Activated CD4-positive, CD25-positive, alpha-beta regulatory T cell treated with anti-CD3 and anti-CD28 coated beads, Interleukin-2, amount 50 U/mL, for 72 hours (primary cell): ENCODE results near the gene INPP5J.
"Not testable (repeated sequence)": the region's sequence is repeated elsewhere in the genome, so short reads cannot be mapped to it uniquely, and the experiment has no call there.

Experiments
- DNase-seq: peaks from one replicate; pipeline ENCODE4 v3.0.0; 2021

Gene INPP5J

GRCh38 chr22:31122532-31123291, at the start of gene INPP5J:
INPP5J (plus strand) TSS chr22:31122966; CDS start chr22:31123015, 49 bp downstream.
- DNase-seq: no peak

- DNase-seq: not testable (repeated sequence)
These were observed 49.6 kb upstream of the INPP5J start for GRCh38 chr22:31073125-31073524.

GRCh38 chr22:31073545-31074145, 49.1 kb upstream of the INPP5J start:
- DNase-seq: not testable (repeated sequence)

- DNase-seq: no peak
These were observed 46.8 kb upstream of the INPP5J start for GRCh38 chr22:31075961-31076360.

DNA sequence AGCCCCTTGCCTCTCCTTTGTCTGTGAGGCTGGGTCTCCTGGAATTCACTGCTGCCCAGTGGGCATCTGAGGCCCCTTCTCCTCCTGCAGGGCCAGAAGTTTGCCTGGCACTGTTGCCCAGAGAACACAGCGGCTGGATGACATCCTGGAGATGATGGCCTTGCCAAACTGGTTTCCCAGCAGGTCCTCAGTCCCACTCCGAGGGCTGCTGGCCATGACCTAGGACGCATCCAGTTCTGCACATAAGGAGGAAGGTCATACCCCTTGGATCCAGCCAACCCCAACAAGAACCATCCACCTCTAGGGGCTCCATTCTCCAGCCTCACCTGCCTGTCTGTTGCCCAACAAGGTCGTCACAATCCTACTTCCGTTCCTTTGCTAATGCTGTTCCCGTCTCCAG, 45.1 kb upstream of the INPP5J start:
- no peak for DNase-seq

DNA sequence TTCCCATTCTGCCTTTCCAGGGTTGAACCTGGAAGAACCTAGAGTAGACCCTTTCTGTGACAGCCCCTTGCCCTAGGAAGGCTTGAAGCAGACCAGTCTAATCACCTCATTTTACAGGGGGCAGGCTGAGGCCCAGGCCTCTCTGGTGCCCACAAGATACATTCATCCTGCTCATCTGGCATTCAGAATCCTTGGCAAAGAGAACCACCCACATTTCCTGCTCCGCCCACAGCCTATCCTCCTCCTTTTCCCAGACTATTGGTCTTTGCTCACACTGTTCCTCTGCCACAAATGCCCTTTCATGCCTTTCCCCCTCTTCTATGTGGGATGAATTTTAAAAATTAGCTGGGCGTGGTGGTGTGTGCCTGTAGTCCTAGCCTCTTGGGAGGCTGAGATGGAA, 44.4 kb upstream of the INPP5J start:
- DNase-seq: not testable (repeated sequence)

GRCh38 chr22:31079095-31079642, 43.6 kb upstream of the INPP5J start:
- no peak for DNase-seq

- no peak for DNase-seq
These were observed 42.5 kb upstream of the INPP5J start for GRCh38 chr22:31080164-31080847.

- peak; percentile 89 for DNase-seq
These were observed 41.7 kb upstream of the INPP5J start, which contains the start of gene SMTN for GRCh38 chr22:31080848-31081649. SMTN (plus strand) TSS chr22:31081318; CDS start chr22:31083259, 1,941 bp downstream.

DNA sequence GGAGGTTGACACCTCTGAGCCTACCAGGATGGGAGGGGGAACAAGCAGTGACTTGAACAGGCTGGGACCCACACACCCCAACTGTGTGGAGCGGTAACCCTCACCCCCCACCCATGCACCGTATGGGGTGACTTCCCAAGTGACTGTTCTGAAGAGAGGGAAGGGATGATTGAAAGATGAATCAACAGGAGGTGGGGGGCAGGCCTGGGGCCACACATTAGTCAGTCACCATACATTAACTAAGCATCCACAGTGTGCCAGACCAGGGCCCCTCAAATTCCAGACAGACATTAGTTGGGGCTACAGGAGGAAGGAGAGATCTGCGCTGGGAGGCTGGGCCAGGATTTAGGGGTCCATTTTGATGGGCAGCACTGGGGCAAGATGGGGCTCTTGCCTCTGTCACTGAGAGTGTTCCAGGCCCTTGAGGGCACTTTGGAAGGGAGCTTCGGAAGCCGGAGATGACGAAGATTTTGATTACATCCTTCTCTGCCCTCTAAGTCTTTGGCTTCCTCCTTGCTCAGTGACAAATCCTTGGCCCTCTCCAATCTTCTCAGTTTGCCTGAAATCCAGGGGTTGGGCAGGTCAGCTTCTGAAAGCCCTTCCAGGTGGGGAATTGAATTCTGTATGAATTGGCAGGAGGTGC, 40.7 kb upstream of the INPP5J start:
- DNase-seq: no peak

DNA sequence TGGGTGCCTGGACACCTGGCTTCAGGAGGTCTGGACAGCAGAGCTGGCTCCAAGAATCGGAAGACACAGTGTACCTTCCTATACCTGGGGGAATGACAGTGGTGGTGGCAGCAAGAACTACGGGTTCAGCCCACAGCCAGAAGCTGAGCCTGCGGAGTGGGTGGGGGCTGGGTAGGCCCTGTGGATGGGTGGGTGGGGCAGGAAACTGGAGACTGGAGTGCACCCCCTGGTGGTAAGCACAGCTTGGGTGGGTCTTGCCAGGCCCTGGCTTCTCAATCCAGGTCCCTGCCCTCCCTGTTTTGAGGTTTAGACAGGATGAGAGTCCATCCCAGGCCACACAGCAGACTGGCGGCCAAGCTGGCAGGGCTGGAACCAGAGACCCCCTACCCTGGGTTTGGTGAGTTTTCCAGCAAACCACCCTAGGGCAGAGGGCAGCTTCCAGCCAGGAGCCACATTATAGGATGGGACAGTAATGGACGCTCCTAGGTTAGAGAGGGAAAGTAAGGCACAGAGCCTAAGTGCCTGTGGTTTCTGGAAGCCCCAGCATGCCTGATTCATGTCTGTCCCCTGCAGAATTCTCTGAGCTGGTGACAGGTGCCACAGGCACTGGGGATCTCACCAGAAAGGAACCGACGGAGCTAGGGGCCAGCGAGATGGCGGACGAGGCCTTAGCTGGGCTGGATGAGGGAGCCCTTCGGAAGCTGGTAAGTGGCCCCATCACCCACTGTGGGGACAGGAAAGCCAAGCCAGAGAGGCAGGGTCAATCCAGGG, 40.0 kb upstream of the INPP5J start:
- DNase-seq: no peak

GRCh38 chr22:31083377-31083768, 39.4 kb upstream of the INPP5J start:
- DNase-seq: no peak

DNA sequence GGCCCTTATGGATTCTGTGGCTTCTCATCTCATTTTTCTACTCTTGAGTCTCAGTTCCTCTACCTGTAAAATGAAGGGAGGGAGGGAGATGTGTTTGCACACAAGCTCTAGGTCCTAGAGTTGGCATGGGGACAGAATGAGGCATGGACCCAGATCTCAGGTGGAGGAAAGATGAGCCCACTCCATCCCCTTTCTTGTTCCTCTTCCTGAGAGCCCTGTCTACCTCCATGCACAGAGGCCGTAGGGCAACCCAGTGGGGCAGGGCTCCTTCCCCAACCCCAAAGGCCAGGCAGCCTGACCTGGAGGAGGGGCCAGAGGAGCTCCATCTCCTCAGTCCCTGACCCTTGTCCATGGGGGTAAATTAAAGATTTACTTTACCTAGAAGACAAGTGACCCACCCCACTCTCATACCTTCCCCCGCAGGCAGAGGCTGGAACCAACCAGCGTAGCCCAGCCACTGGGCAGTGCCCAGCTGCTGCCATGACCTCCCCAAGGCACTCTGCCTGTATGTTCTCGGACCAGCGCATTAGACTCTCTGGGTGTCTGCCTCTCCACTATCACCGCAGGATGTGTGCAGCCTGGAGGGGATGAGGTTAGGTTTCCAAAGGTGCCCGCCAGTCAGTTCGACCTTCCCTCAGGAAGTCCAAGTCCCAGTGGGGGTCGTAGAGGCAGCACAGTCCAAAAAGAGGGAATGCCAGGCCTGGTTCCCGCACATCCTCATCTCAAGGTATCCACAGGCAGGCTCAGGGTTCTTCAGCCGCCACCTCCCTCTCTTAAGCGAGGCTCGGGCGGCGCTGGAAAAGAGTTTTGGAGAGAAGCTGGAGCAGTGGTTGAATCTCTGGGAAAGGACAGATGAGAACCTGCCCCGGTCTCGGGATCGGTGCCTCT, 38.6 kb upstream of the INPP5J start:
- no peak for DNase-seq

GRCh38 chr22:31084811-31085492, 37.8 kb upstream of the INPP5J start:
- DNase-seq: peak; percentile 91

DNA sequence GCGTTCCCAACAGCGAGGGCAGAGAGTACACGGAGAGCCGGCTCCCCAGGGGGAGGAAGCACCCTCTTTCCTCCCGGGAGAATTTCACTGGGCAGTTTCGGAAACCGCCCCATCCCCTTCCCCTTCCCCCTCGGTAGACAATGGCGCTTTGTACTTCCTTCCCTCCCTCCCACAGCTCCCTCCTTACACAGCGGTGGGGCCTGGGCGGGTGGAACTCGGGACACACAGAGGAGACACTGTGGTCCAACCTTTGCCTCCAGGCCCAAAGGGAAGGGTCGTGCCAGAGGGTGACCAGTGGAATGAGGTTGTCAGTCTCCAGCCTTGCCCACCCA, 37.3 kb upstream of the INPP5J start:
- no peak for DNase-seq

DNA sequence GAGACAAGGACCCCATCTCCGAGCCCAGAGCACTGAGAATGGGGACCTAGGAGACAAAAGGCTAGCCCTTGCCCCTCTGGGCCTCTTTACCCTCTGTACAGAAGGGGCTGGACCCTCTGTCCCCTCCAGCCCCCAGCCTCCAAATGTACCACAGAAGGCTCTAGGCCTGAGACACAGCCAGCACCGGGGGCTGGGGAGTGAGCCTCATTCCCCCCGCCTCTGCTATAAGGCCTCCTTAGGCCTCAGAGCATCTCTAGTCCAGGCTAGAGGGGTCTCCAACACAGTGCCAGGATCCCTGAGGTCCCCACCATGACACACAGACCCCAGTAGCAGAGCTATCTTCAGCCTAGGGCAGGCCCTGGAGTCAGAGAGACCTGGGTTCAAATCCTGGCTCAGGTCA, 36.8 kb upstream of the INPP5J start:
- no peak for DNase-seq

DNA sequence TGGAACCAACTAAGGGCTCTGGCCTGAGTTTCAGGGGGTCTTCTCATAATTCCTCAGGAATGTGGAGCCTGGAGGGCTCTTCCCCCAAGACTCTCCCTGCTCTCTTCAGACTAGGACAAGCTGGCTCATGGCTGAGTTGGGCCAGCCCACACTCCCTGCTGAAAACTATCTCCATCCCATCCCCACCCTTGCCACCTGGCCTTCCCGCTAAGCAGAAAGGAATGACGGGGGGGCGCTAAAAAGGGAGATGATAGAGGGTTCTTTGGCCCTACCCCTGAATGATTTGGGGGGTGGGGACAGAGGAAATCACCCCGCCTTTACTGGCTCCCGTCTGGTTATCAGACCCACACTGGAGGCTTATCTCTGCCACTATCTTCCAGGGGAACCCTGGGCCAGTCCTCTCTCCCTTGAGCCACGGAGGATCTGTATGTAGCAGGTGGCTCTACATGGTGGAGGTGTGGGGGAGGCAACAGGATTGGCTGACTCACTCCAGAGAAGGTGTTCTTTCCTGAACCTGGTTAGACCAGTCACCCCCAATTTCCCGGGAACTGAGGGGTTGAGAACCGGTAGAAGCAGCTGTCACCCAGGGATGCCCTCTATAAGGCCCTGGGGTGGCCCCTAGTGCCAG, 35.9 kb upstream of the INPP5J start:
- DNase-seq: no peak

- DNase-seq: no peak
These were observed 35.0 kb upstream of the INPP5J start for GRCh38 chr22:31087744-31088215.
